ENCODE data around the gene OR8B8.

DNA sequence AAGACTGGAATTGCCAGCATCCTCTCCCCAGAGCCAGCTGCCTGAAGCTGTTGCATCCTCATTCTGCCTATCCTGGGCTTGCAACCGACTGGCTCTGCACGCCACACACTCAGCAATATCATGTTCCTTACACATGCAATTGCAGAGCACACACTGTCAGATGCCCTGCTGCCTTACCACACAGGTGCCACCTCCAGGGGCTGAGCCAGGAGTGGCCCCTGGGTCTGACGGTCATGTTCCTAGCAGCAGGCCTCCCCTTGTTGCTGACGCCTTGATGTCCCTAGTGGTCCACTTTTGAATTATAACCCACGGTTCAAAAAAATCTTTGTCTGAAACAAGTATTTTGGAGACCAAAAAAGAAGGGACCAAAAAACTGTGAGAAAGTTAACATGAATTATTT is 18.5 kb upstream of the OR8B8 start:
- TF ChIP-seq RBBP5 (conservative IDR thresholded peaks at IDR 0.05), result no peak
- no peak for TF ChIP-seq TARDBP (IDR thresholded peaks at IDR 0.05; ENCODE audit: borderline replicate concordance)
- no peak for TF ChIP-seq TAF1 (IDR thresholded peaks at IDR 0.05; ENCODE audit: borderline replicate concordance, low read depth, low read length)
- no peak for TF ChIP-seq SPI1 (IDR thresholded peaks at IDR 0.05; ENCODE audit: borderline replicate concordance, insufficient read depth, low read depth, low read length)
- TF ChIP-seq EZH2 (IDR thresholded peaks at IDR 0.05; ENCODE audit: borderline replicate concordance, control insufficient read depth, low read depth, low read length), result no peak
- TF ChIP-seq, protein P1, sequence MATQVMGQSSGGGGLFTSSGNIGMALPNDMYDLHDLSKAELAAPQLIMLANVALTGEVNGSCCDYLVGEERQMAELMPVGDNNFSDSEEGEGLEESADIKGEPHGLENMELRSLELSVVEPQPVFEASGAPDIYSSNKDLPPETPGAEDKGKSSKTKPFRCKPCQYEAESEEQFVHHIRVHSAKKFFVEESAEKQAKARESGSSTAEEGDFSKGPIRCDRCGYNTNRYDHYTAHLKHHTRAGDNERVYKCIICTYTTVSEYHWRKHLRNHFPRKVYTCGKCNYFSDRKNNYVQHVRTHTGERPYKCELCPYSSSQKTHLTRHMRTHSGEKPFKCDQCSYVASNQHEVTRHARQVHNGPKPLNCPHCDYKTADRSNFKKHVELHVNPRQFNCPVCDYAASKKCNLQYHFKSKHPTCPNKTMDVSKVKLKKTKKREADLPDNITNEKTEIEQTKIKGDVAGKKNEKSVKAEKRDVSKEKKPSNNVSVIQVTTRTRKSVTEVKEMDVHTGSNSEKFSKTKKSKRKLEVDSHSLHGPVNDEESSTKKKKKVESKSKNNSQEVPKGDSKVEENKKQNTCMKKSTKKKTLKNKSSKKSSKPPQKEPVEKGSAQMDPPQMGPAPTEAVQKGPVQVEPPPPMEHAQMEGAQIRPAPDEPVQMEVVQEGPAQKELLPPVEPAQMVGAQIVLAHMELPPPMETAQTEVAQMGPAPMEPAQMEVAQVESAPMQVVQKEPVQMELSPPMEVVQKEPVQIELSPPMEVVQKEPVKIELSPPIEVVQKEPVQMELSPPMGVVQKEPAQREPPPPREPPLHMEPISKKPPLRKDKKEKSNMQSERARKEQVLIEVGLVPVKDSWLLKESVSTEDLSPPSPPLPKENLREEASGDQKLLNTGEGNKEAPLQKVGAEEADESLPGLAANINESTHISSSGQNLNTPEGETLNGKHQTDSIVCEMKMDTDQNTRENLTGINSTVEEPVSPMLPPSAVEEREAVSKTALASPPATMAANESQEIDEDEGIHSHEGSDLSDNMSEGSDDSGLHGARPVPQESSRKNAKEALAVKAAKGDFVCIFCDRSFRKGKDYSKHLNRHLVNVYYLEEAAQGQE (IDR thresholded peaks at IDR 0.05; ENCODE audit: low read depth, low read length), result no peak
- TF ChIP-seq, protein P2, sequence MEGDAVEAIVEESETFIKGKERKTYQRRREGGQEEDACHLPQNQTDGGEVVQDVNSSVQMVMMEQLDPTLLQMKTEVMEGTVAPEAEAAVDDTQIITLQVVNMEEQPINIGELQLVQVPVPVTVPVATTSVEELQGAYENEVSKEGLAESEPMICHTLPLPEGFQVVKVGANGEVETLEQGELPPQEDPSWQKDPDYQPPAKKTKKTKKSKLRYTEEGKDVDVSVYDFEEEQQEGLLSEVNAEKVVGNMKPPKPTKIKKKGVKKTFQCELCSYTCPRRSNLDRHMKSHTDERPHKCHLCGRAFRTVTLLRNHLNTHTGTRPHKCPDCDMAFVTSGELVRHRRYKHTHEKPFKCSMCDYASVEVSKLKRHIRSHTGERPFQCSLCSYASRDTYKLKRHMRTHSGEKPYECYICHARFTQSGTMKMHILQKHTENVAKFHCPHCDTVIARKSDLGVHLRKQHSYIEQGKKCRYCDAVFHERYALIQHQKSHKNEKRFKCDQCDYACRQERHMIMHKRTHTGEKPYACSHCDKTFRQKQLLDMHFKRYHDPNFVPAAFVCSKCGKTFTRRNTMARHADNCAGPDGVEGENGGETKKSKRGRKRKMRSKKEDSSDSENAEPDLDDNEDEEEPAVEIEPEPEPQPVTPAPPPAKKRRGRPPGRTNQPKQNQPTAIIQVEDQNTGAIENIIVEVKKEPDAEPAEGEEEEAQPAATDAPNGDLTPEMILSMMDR (IDR thresholded peaks at IDR 0.05 in 2 of 3, conservative IDR thresholded peaks at IDR 0.05 in 1 of 3; ENCODE audit: control insufficient read depth in 2 of 3, extremely low read depth in 1 of 3, insufficient read depth in 1 of 3, low read depth in 3 of 3, low read length in 3 of 3), result no peak
- no peak for TF ChIP-seq BRCA1 (IDR thresholded peaks at IDR 0.05; ENCODE audit: low read depth, low read length)
- no peak for TF ChIP-seq CBX3 (IDR thresholded peaks at IDR 0.05; ENCODE audit: borderline replicate concordance, low read depth)
- TF ChIP-seq, protein P3, sequence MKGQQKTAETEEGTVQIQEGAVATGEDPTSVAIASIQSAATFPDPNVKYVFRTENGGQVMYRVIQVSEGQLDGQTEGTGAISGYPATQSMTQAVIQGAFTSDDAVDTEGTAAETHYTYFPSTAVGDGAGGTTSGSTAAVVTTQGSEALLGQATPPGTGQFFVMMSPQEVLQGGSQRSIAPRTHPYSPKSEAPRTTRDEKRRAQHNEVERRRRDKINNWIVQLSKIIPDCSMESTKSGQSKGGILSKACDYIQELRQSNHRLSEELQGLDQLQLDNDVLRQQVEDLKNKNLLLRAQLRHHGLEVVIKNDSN (IDR thresholded peaks at IDR 0.05; ENCODE audit: borderline replicate concordance, extremely low read length, insufficient read depth, low read depth, low read length), result no peak
- TF ChIP-seq, protein P4, sequence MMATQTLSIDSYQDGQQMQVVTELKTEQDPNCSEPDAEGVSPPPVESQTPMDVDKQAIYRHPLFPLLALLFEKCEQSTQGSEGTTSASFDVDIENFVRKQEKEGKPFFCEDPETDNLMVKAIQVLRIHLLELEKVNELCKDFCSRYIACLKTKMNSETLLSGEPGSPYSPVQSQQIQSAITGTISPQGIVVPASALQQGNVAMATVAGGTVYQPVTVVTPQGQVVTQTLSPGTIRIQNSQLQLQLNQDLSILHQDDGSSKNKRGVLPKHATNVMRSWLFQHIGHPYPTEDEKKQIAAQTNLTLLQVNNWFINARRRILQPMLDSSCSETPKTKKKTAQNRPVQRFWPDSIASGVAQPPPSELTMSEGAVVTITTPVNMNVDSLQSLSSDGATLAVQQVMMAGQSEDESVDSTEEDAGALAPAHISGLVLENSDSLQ (IDR thresholded peaks at IDR 0.05), result no peak
- no peak for TF ChIP-seq POLR2A (IDR thresholded peaks at IDR 0.05; ENCODE audit: low read depth, low read length)
